ENCODE results near the gene OR51F1.

The OR51F1 gene, protein sequence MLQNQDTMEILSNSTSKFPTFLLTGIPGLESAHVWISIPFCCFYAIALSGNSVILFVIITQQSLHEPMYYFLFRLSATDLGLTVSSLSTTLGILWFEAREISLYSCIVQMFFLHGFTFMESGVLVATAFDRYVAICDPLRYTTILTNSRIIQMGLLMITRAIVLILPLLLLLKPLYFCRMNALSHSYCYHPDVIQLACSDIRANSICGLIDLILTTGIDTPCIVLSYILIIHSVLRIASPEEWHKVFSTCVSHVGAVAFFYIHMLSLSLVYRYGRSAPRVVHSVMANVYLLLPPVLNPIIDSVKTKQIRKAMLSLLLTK

DNA sequence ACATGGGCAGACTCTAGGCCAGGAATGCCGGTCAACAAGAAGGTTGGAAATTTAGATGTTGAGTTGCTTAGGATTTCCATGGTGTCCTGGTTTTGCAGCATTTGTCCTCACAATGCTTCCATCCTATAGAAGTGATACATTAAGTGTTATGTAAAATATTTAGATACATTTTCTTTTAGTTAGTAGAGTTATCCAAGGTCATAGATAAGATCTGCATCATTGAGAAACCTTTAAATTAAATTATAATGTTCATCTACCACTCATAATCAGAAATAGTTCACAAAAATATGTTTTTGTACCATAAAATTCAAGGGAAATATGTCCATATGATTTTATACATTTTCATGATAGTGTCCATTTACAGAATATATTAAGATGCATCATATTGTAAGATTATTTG lies at the start of gene OR51F1:
Gene OR51F1 (minus strand): TSS at position 101 of the 400 bp plus-strand sequence. CDS start 0 bp downstream, at position 101.
- Histone ChIP-seq H3K27ac (ENCODE audit: low read length) (no peak within 1 kb of the TSS), H3K27me3 (replicated peaks; ENCODE audit: insufficient read depth, low read length) (no peaks in the 10 kb centered on the region), H3K9me2 (replicated peaks; ENCODE audit: insufficient read depth, low read length) (no peaks in the 10 kb centered on the region), H3K36me3 (replicated peaks; ENCODE audit: insufficient read depth, low read length) (no peaks in the 10 kb centered on the region), H4K20me1 (ENCODE audit: insufficient read depth, low read length) (no peaks in the 10 kb centered on the region), H3K9ac (ENCODE audit: low read length) (no peak within 1 kb of the TSS), H3K4me1 (ENCODE audit: low read length) (no peaks in the 10 kb centered on the region), H3K9me3 (replicated peaks; ENCODE audit: insufficient read depth, low read length) (no peaks in the 10 kb centered on the region), H3K79me2 (ENCODE audit: low read length) (no peaks in the 10 kb centered on the region), H3K4me2 (ENCODE audit: low read depth, low read length) (no peak within 1 kb of the TSS), H3K4me3 (ENCODE audit: low read length) (no peak within 1 kb of the TSS), H2AFZ (ENCODE audit: low read length) (no peak within 1 kb of the TSS), H3F3A (ENCODE audit: insufficient read depth, low read length) (no peaks in the 10 kb centered on the region)
- DNase-seq, result no peak
- TF ChIP-seq, protein P1, sequence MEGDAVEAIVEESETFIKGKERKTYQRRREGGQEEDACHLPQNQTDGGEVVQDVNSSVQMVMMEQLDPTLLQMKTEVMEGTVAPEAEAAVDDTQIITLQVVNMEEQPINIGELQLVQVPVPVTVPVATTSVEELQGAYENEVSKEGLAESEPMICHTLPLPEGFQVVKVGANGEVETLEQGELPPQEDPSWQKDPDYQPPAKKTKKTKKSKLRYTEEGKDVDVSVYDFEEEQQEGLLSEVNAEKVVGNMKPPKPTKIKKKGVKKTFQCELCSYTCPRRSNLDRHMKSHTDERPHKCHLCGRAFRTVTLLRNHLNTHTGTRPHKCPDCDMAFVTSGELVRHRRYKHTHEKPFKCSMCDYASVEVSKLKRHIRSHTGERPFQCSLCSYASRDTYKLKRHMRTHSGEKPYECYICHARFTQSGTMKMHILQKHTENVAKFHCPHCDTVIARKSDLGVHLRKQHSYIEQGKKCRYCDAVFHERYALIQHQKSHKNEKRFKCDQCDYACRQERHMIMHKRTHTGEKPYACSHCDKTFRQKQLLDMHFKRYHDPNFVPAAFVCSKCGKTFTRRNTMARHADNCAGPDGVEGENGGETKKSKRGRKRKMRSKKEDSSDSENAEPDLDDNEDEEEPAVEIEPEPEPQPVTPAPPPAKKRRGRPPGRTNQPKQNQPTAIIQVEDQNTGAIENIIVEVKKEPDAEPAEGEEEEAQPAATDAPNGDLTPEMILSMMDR (IDR thresholded peaks at IDR 0.05; ENCODE audit: low read length), result no peak
- no peak for TF ChIP-seq EZH2 (optimal IDR thresholded peaks at IDR 0.05; ENCODE audit: low read depth, low read length)
- TF ChIP-seq EZH2phosphoT487 (IDR thresholded peaks at IDR 0.05; ENCODE audit: low read length), result no peak

DNA sequence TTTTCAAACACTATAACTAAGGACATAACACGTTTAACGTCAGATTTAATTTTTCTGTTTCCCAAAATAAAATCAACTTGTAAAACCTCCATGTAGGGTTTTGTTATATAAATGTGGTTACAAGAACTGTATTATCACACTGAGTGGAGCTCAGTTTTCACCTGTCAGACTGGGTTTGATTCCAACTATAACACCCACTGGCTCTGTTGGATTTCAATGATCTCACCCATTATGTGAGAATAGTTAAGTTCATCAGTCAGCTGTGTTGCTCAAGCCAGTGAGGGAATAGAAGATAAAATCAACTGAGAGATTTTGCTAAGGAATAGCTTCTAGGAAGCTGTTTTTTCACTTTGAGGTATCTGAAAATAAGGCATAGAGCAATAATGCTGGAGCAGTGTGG lies 39.5 kb upstream of the OR51F1 start:
- Histone ChIP-seq H3K79me2 (ENCODE audit: low read length) (no peaks in the 10 kb centered on the region), H3F3A (ENCODE audit: insufficient read depth, low read length) (no peaks in the 10 kb centered on the region), H3K4me1 (ENCODE audit: low read length) (no peaks in the 10 kb centered on the region), H3K4me3 (ENCODE audit: low read length) (no peak overlapping the region), H3K4me2 (ENCODE audit: low read depth, low read length) (no peak overlapping the region), H2AFZ (ENCODE audit: low read length) (no peak overlapping the region), H4K20me1 (ENCODE audit: insufficient read depth, low read length) (no peaks in the 10 kb centered on the region), H3K9me2 (replicated peaks; ENCODE audit: insufficient read depth, low read length) (no peaks in the 10 kb centered on the region), H3K36me3 (replicated peaks; ENCODE audit: insufficient read depth, low read length) (no peaks in the 10 kb centered on the region), H3K27me3 (replicated peaks; ENCODE audit: insufficient read depth, low read length) (no peaks in the 10 kb centered on the region), H3K27ac (ENCODE audit: low read length) (no peak overlapping the region), H3K9ac (ENCODE audit: low read length) (no peak overlapping the region), H3K9me3 (replicated peaks; ENCODE audit: insufficient read depth, low read length) (no peaks in the 10 kb centered on the region)
- no peak for DNase-seq
- no peak for TF ChIP-seq EZH2phosphoT487 (IDR thresholded peaks at IDR 0.05; ENCODE audit: low read length)
- TF ChIP-seq, protein P1 (IDR thresholded peaks at IDR 0.05; ENCODE audit: low read length), result no peak

DNA sequence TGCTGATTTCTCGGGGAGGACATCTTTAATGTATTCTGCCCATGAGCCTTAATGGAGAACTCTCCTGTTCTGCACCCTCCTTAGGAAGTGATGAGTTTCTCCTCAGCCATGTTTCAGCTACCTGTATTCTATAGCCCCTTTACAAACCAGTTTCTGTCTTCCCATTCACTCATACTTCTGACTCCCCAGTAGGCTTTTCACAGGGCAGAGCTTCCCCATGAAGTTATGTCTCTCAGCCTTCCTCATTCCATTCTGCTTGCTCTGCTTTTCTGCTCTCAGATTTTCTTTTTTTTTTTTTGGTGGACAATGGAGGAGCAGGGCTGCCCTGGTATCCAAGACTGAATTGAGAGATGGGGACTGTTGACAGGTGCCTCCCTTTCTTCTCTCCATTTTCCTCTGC lies 38.7 kb upstream of the OR51F1 start:
- no peaks in the 10 kb centered on the region for H3K27me3 ChIP-seq (replicated peaks; ENCODE audit: insufficient read depth, low read length)
- TF ChIP-seq EZH2phosphoT487 (IDR thresholded peaks at IDR 0.05; ENCODE audit: low read length), result no peak
- TF ChIP-seq, protein P1 (IDR thresholded peaks at IDR 0.05; ENCODE audit: low read length), result no peak
- TF ChIP-seq EZH2 (optimal IDR thresholded peaks at IDR 0.05; ENCODE audit: low read depth, low read length), result no peak
- no peak overlapping the region for H3K4me3 ChIP-seq (ENCODE audit: low read length)
- no peaks in the 10 kb centered on the region for H3K36me3 ChIP-seq (replicated peaks; ENCODE audit: insufficient read depth, low read length)
- no peak overlapping the region for H2AFZ ChIP-seq (ENCODE audit: low read length)
- no peaks in the 10 kb centered on the region for H3K9me2 ChIP-seq (replicated peaks; ENCODE audit: insufficient read depth, low read length)
- H3K79me2 ChIP-seq (ENCODE audit: low read length), result no peaks in the 10 kb centered on the region
- no peak for DNase-seq
- H3K4me2 ChIP-seq (ENCODE audit: low read depth, low read length), result no peak overlapping the region
- H3K27ac ChIP-seq (ENCODE audit: low read length), result no peak overlapping the region
- H3K9ac ChIP-seq (ENCODE audit: low read length), result no peak overlapping the region
- no peaks in the 10 kb centered on the region for H3K9me3 ChIP-seq (replicated peaks; ENCODE audit: insufficient read depth, low read length)
- no peaks in the 10 kb centered on the region for H3F3A ChIP-seq (ENCODE audit: insufficient read depth, low read length)
- no peaks in the 10 kb centered on the region for H3K4me1 ChIP-seq (ENCODE audit: low read length)
- H4K20me1 ChIP-seq (ENCODE audit: insufficient read depth, low read length), result no peaks in the 10 kb centered on the region

Measured in MM.1S (cell line).